H9 (cell line): ENCODE data around the gene PROX2. TPM values are rescaled to one million over a fixed set of nuclear protein-coding genes. Genes with fewer than 3 reads are reported as not detected.

Experiments
- DNase-seq: peaks from one replicate; pipeline ENCODE4 v3.0.0-alpha.2; 2017
- H2AFZ ChIP-seq: one replicate; pipeline ENCODE4 v1.6.1; 2013; ENCODE audit warnings: mild to moderate bottlenecking, low read length, control low read depth, moderate library complexity
- H2AK5ac ChIP-seq: 2 replicates; pipeline ENCODE4 v1.6.1; 2013; ENCODE audit warnings: low read length, control low read depth, mixed read lengths; ENCODE audit not compliant: insufficient read length
- H2BK120ac ChIP-seq: one replicate; pipeline ENCODE4 v1.6.1; 2013; ENCODE audit warnings: low read depth, mild to moderate bottlenecking, low read length, control low read depth, inconsistent platforms; ENCODE audit not compliant: poor library complexity, severe bottlenecking
- H2BK12ac ChIP-seq: 2 replicates; pipeline ENCODE4 v1.6.1; 2013; ENCODE audit warnings: low read length, control low read depth, mixed read lengths, low read depth; ENCODE audit not compliant: insufficient read length
- H2BK15ac ChIP-seq: 2 replicates; pipeline ENCODE4 v1.6.1; 2013; ENCODE audit warnings: low read depth, low read length, control low read depth
- H2BK20ac ChIP-seq: one replicate; pipeline ENCODE4 v1.6.1; 2013; ENCODE audit warnings: low read depth, mild to moderate bottlenecking, low read length, control low read depth, inconsistent platforms; ENCODE audit not compliant: poor library complexity, severe bottlenecking
- H2BK5ac ChIP-seq: 2 replicates; pipeline ENCODE4 v1.6.1; 2013; ENCODE audit warnings: low read length, control low read depth, mixed read lengths; ENCODE audit not compliant: insufficient read length
- H3K14ac ChIP-seq: 2 replicates; pipeline ENCODE4 v1.6.1; 2013; ENCODE audit warnings: low read length, control low read depth; ENCODE audit not compliant: insufficient read depth
- H3K18ac ChIP-seq: 2 replicates; pipeline ENCODE4 v1.6.1; 2013; ENCODE audit warnings: low read depth, mild to moderate bottlenecking, mixed read lengths, low read length, control low read depth; ENCODE audit not compliant: insufficient read length
- H3K23ac ChIP-seq: 2 replicates; pipeline ENCODE4 v1.6.1; 2013; ENCODE audit warnings: low read length, control low read depth, mixed read lengths, low read depth; ENCODE audit not compliant: insufficient read length
- H3K23me2 ChIP-seq: 2 replicates; pipeline ENCODE4 v1.6.1; 2013; ENCODE audit warnings: low read depth, mild to moderate bottlenecking, mixed read lengths, low read length, control low read depth; ENCODE audit not compliant: insufficient read length, poor library complexity, severe bottlenecking
- H3K27ac ChIP-seq: 2 replicates; pipeline ENCODE4 v1.5.1; 2013; ENCODE audit warnings: low read length, control low read depth, mixed read lengths, low read depth; ENCODE audit not compliant: insufficient read length
- H3K27me3 ChIP-seq: 2 replicates; pipeline ENCODE4 v1.6.1; 2013; ENCODE audit warnings: low read length, control low read depth, inconsistent platforms; ENCODE audit not compliant: insufficient read depth
- H3K4ac ChIP-seq: 2 replicates; pipeline ENCODE4 v1.6.1; 2013; ENCODE audit warnings: low read depth, mild to moderate bottlenecking, control low read depth, inconsistent platforms, low read length, moderate library complexity
- H3K4me1 ChIP-seq: 2 replicates; pipeline ENCODE4 v1.6.1; 2013; ENCODE audit warnings: low read length, control low read depth, inconsistent platforms; ENCODE audit not compliant: insufficient read depth
- H3K4me2 ChIP-seq: 2 replicates; pipeline ENCODE4 v1.6.1; 2013; ENCODE audit warnings: low read length, control low read depth, mixed read lengths; ENCODE audit not compliant: insufficient read length, insufficient read depth
- H3K56ac ChIP-seq: 2 replicates; pipeline ENCODE4 v1.6.1; 2013; ENCODE audit warnings: low read depth, mild to moderate bottlenecking, mixed read lengths, low read length, control low read depth; ENCODE audit not compliant: insufficient read length
- H3K79me1 ChIP-seq: 2 replicates; pipeline ENCODE4 v1.6.1; 2013; ENCODE audit warnings: low read depth, mild to moderate bottlenecking, moderate library complexity, low read length, control low read depth, inconsistent platforms; ENCODE audit not compliant: insufficient read depth, poor library complexity, severe bottlenecking
- H3K79me2 ChIP-seq: 2 replicates; pipeline ENCODE4 v1.6.1; 2013; ENCODE audit warnings: low read length, control low read depth, inconsistent platforms; ENCODE audit not compliant: insufficient read depth
- H3K9ac ChIP-seq: 2 replicates; pipeline ENCODE4 v1.6.1; 2013; ENCODE audit warnings: low read length, control low read depth, mixed read lengths; ENCODE audit not compliant: insufficient read length; ENCODE audit errors: extremely low read depth
- H3K9me3 ChIP-seq: one replicate; pipeline ENCODE4 v1.6.1; 2013; ENCODE audit warnings: low read depth, low read length, inconsistent platforms; ENCODE audit not compliant: control insufficient read depth
- H3T11ph ChIP-seq: one replicate; pipeline ENCODE4 v1.6.1; 2013; ENCODE audit warnings: mild to moderate bottlenecking, low read length, control low read depth, inconsistent platforms
- H4K20me1 ChIP-seq: one replicate; pipeline ENCODE4 v1.6.1; 2013; ENCODE audit not compliant: control insufficient read depth, insufficient read length, insufficient read depth
- H4K5ac ChIP-seq: 2 replicates; pipeline ENCODE4 v1.6.1; 2013; ENCODE audit warnings: low read depth, mild to moderate bottlenecking, mixed read lengths, low read length, control low read depth; ENCODE audit not compliant: insufficient read length
- H4K8ac ChIP-seq: replicated peaks from 2 replicates; pipeline ENCODE4 v1.6.1; 2013; ENCODE audit warnings: low read length, control low read depth, mixed read lengths, low read depth; ENCODE audit not compliant: insufficient read length
- H4K91ac ChIP-seq: 2 replicates; pipeline ENCODE4 v1.6.1; 2013; ENCODE audit warnings: low read depth, mild to moderate bottlenecking, moderate library complexity, mixed read lengths, low read length, control low read depth; ENCODE audit not compliant: insufficient read length
- H3K27ac Mint-ChIP-seq, 3 experiments: 2 replicates in 2 of 3; 3 replicates in 1 of 3; pipeline ENCODE4 v1.8.0; 2020 to 2021; ENCODE audit warnings: mixed read lengths in 3 of 3, mild to moderate bottlenecking in 1 of 3, moderate library complexity in 1 of 3
- H3K27me3 Mint-ChIP-seq: 2 replicates; pipeline ENCODE4 v1.8.0; 2021; ENCODE audit warnings: low read depth, mild to moderate bottlenecking, moderate library complexity, mixed read lengths
- H3K36me3 Mint-ChIP-seq, 3 experiments: 2 replicates in 2 of 3; 3 replicates in 1 of 3; pipeline ENCODE4 v1.8.0; 2020 to 2021; ENCODE audit warnings: low read depth in 3 of 3, mixed read lengths in 3 of 3; ENCODE audit not compliant: insufficient read depth in 1 of 3
- H3K4me1 Mint-ChIP-seq, 2 experiments: 2 replicates each; pipeline ENCODE4 v1.8.0; 2020; ENCODE audit warnings: mixed read lengths in 2 of 2
- H3K4me3 Mint-ChIP-seq, 2 experiments: 2 replicates in 1 of 2; 3 replicates in 1 of 2; pipeline ENCODE4 v1.8.0; 2020 to 2021; ENCODE audit warnings: mild to moderate bottlenecking in 2 of 2, mixed read lengths in 2 of 2, moderate library complexity in 1 of 2
- H3K9me3 Mint-ChIP-seq, 2 experiments: 2 replicates in 1 of 2; 3 replicates in 1 of 2; pipeline ENCODE4 v1.8.0; 2020; ENCODE audit warnings: mild to moderate bottlenecking in 2 of 2, mixed read lengths in 2 of 2, moderate library complexity in 1 of 2
- CTCF ChIP-seq: fragments of 200-600 bp; sonication (generic); conservative IDR thresholded peaks from 3 replicates; pipeline ENCODE4 v1.8.0; 2021; ENCODE audit warnings: antibody characterized with exemption, mild to moderate bottlenecking
- WGBS: extraction: QIAGEN DNeasy Blood & Tissue Kit; methylation state at CpG from one replicate; pipeline ENCODE4 v1.1.7; 2013; ENCODE audit warnings: missing lambda C conversion rate, low lambda C conversion rate, mixed read lengths; ENCODE audit not compliant: insufficient read length; ENCODE audit errors: extremely low coverage; 5-methylcytosine and 5-hydroxymethylcytosine counted together
- total RNA-seq: library from RNA; stranded (reverse); gene quantifications from 2 replicates; pipeline ENCODE4 v1.2.1, GENCODE V29; 2021

Gene PROX2
- total RNA-seq, 1 experiment from 2014 or later = not detected

DNA sequence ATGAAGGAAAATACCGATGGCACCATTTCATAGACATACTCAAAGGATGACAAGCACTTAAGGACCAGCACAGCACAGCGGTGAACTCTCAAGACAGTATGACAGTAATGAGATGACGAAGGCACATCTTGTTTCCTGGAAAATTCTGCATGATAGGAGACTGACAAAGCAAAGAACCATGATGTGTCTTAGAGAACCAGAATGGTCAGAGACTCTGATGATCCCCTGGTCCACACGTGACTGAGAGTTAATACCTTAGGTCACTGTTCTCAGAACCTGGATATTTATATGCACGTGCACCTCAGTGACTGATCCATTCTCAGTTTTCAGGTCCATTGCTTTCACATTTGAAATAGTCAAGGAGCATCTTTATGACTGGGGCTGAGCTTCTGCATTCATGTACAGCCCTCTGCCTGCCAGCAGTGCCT lies 35.3 kb downstream of the PROX2 start:
- H3K4me3 Mint-ChIP-seq = no peak overlapping the region
- no peak overlapping the region for H3K9ac ChIP-seq
- H2AFZ ChIP-seq = no peak overlapping the region
- H3K23me2 ChIP-seq = no peaks in the 10 kb centered on the region
- H2BK120ac ChIP-seq = no peak overlapping the region
- no peaks in the 10 kb centered on the region for H3K4me1 ChIP-seq
- no peak overlapping the region for H3K4me2 ChIP-seq
- H3K27ac Mint-ChIP-seq = no peak overlapping the region
- H3K14ac ChIP-seq = no peak overlapping the region
- H3K79me2 ChIP-seq = no peaks in the 10 kb centered on the region
- H4K91ac ChIP-seq = no peak overlapping the region
- no CpG with 5 or more reads among the region's 5 CpGs for WGBS
- no peak overlapping the region for H3K4ac ChIP-seq
- H3K27me3 Mint-ChIP-seq = no peaks in the 10 kb centered on the region
- TF ChIP-seq CTCF = no peak
- no peak for DNase-seq
- H4K8ac ChIP-seq = no peak overlapping the region
- no peak overlapping the region for H3T11ph ChIP-seq
- H3K27ac ChIP-seq = no peak overlapping the region
- no peak overlapping the region for H2BK12ac ChIP-seq
- H3K36me3 Mint-ChIP-seq = peaks cover 0 to 13% (median 9%) of the 10 kb centered on the region in 3 experiments; a peak in 5 of 7 replicates
- no peaks in the 10 kb centered on the region for H4K20me1 ChIP-seq
- no peaks in the 10 kb centered on the region for H3K9me3 ChIP-seq
- H3K18ac ChIP-seq = no peak overlapping the region
- no peak overlapping the region for H3K56ac ChIP-seq
- no peak overlapping the region for H3K23ac ChIP-seq
- H3K27me3 ChIP-seq = no peaks in the 10 kb centered on the region
- no peak overlapping the region for H2BK20ac ChIP-seq
- H3K79me1 ChIP-seq = no peaks in the 10 kb centered on the region
- H2BK5ac ChIP-seq = no peak overlapping the region
- H3K9me3 Mint-ChIP-seq = no peaks in the 10 kb centered on the region
- H4K5ac ChIP-seq = no peak overlapping the region
- no peak overlapping the region for H2BK15ac ChIP-seq
- H2AK5ac ChIP-seq = no peak overlapping the region
- peaks cover 0 to 2% of the 10 kb centered on the region in 2 experiments; a peak in 1 of 4 replicates for H3K4me1 Mint-ChIP-seq
